22Rv1 (cell line): ENCODE results near the gene CD2AP.

ENCODE experiments used
- H3K27ac ChIP-seq: fragments of 450-650 bp; 2 replicates; pipeline ENCODE4 v1.5.1; 2017
- CTCF ChIP-seq: fragments of 450-650 bp; IDR thresholded peaks from 2 replicates; pipeline ENCODE4 v1.5.1; 2017; ENCODE audit warnings: mild to moderate bottlenecking
- ZFX ChIP-seq: fragments of 450-650 bp; IDR thresholded peaks from 2 replicates; pipeline ENCODE4 v1.6.1; 2017; ENCODE audit warnings: antibody characterized with exemption, borderline replicate concordance

The CD2AP gene

DNA sequence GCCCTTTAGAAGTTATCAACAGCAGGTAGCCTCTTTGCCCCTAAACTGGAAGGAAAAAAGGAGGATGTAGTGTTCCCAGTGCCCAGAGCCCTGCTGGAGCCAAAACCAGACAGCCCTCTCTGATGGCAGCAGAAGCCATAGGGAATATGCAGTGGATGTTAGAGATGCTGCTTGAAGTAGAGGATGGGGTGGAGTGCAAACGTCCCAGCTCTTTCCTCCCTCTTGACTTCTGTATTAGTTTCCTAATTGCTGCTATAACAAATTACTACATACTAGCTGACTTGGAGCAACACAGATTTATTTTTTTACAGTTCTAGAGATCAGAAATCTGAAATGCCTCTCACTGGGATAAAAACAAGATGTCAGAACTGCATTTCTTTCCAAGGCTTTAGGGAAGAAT is 12.5 kb upstream of the CD2AP start:
- TF ChIP-seq ZFX: no peak
- no peak for TF ChIP-seq CTCF
- peak overlapping the region; percentile 99 for H3K27ac ChIP-seq

GRCh38 chr6:47471911-47472310 is 5.7 kb upstream of the CD2AP start:
- no peak overlapping the region for H3K27ac ChIP-seq
- no peak for TF ChIP-seq CTCF
- TF ChIP-seq ZFX: no peak

GRCh38 chr6:47473791-47474346 is 3.7 kb upstream of the CD2AP start:
- H3K27ac ChIP-seq: no peak overlapping the region
- TF ChIP-seq CTCF (no peak), ZFX (no peak)

DNA sequence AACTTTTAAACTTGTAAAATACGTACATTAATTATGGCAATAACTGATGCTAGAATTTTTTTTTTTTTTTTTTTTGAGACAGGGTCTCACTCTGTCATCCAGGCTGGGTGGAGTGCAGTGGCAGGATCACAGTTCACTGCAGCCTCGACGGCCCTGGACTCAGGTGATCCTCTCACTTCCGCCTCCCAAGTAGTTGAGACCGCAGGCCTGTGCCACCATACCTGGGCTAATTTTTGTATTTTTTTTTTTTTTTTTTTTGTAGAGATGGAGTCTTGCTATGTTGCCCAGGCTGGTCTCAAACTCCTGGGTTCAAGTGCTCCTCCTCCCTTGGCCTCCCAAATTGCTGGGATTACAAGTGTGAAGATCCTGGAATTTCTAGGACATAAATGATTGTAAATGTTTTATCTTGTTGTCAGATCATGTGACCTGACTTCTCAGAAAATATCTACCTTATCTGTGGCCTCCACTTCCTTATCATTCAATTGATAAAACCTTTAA is 2.2 kb upstream of the CD2AP start:
- no peak overlapping the region for H3K27ac ChIP-seq
- TF ChIP-seq ZFX: no peak
- TF ChIP-seq CTCF: no peak

DNA sequence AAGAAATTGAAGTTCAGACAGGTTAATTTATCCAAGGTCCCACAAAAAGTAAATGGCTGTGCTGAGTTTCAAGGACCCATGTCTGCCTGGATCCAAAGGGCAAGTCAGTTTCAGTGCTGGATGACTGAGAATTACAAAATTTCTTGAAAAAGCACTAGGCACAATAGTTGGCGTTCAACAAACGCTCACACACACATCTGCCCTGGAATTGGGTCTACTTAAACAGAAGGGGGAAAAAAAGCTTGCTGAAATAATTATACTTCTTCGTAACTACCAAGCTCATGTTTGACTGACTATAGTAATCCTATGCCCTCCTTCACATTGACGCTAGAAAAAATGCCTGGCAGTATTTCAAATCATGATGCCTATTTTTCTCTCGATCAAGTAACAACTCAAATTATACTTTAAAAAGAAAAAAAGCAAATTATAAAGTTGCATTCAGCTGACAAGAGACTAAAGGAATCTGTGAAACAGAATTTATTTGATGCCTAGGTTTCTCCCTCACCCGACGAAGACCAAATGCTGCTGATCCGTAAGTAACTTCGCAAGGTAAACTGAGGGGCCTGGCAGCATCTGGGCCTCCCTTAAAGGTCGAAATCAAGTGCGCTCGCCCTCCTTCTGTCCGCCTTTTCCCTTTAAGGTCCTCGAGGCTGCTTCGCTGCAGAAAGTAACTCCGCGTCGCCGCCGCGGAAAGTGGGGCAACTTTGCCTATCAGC is 650 bp upstream of the CD2AP start:
- H3K27ac ChIP-seq: peak overlapping the region; percentile 90
- TF ChIP-seq CTCF (no peak), ZFX (no peak)

- TF ChIP-seq ZFX (no peak), CTCF (no peak)
- peak overlapping the region; percentile 90 for H3K27ac ChIP-seq
These were observed 897 bp downstream of the CD2AP start for GRCh38 chr6:47478233-47479139.
